ENCODE data around the gene SLC15A1.

DNA sequence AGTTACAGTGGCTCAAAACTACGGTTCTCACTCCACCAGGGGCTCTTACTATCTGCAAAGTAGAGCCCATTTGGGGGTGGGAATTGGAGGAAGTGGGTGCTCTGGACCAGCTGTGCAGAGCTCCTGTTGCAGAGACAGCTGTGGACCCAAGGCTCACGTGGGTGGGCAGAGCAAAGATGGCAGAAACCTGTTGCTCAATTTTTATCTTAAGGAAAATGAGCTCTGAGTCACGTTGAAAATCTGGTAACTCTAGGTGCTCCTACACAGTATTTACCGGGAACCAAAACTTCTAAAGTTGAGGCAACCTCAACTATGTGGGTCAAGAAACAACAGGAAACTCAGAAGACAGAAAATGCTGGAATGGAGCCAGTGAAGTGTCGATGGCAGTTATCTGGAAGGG lies 30.2 kb upstream of the SLC15A1 start:
- TF ChIP-seq POLR2A (IDR thresholded peaks at IDR 0.05), result no peak
- TF ChIP-seq, protein P1, sequence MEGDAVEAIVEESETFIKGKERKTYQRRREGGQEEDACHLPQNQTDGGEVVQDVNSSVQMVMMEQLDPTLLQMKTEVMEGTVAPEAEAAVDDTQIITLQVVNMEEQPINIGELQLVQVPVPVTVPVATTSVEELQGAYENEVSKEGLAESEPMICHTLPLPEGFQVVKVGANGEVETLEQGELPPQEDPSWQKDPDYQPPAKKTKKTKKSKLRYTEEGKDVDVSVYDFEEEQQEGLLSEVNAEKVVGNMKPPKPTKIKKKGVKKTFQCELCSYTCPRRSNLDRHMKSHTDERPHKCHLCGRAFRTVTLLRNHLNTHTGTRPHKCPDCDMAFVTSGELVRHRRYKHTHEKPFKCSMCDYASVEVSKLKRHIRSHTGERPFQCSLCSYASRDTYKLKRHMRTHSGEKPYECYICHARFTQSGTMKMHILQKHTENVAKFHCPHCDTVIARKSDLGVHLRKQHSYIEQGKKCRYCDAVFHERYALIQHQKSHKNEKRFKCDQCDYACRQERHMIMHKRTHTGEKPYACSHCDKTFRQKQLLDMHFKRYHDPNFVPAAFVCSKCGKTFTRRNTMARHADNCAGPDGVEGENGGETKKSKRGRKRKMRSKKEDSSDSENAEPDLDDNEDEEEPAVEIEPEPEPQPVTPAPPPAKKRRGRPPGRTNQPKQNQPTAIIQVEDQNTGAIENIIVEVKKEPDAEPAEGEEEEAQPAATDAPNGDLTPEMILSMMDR (IDR thresholded peaks at IDR 0.05 in 4 of 5, conservative IDR thresholded peaks at IDR 0.05 in 1 of 5), result no peak

All from gastrocnemius medialis (tissue), 4 donors.